ENCODE data around the gene ASPM.
"Not testable (repeated sequence)": the region's sequence is repeated elsewhere in the genome, so short reads cannot be mapped to it uniquely, and the experiment has no call there.

The ASPM gene

DNA sequence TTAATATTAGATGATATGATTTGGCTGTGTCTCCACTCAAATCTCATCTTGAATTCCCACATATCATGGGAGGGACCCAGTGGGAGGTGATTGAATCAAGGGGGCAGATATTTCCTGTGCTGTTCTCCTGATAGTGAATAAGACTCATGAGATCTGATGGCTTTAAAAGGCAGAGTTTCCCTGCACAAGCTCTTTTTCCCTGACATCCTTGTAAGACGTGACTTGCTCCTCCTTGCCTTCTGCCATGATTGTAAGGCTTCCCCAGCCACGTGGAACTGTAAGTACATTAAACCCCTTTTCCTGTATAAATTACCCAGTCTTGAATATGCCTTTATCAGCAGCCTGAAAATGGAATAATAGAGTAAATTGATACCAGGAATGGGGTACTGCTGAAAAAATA is 66.1 kb downstream of the ASPM start:
- DNase-seq, result no peak

DNA sequence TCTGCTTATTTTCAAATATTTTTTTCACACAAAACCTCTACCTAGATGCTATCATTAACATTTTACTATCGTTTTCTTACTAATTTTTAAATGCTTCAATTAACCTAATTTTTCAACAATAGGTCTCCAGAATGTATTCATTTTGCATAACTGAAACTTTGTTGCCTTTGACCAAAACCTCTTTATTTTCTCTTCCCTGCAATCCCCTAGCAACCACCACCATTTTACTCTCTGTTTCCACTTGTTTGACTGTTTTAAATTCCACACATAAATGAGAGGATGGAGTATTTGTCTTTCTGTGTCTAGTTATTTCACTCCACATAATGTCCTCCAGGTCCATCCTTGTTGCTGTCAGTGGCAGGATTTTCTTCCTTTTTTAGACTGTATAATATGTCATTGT is 69.9 kb downstream of the ASPM start:
- DNase-seq, result no peak

DNA sequence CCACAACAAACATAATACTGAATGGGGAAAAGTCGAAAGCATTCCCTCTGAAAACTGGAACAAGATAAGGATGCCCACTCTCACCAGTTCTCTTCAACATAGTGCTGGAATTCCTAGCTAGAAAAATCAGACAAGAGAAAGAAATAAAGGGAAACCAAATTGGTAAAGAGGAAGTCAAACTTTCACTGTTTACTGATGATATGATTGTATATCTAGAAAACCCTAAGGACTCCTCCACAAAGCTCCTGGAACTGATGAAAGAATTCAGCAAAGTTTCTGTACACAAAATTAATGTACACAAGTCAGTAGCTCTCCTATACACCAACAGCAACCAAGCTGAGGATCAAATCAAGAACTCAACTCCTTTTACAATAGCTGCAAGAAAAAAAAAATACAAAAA is 72.5 kb downstream of the ASPM start:
- no peak for DNase-seq

DNA sequence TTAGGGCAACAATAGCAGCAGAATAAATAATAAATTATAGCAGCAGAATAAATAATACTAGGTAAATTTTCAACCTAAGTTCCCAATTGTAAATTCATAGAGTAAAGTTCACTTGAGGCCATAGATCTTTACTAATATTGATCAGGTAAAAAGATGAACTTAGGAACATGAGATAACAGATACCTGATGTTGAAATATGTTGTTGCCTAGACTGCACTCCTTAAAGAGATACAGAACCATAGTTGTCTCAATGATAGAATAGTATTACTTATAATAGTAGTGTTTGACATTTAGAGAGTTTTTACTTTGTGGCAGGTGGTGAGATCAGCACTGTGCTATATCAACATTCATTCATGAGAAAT is 79.0 kb downstream of the ASPM start:
- DNase-seq, result no peak

DNA sequence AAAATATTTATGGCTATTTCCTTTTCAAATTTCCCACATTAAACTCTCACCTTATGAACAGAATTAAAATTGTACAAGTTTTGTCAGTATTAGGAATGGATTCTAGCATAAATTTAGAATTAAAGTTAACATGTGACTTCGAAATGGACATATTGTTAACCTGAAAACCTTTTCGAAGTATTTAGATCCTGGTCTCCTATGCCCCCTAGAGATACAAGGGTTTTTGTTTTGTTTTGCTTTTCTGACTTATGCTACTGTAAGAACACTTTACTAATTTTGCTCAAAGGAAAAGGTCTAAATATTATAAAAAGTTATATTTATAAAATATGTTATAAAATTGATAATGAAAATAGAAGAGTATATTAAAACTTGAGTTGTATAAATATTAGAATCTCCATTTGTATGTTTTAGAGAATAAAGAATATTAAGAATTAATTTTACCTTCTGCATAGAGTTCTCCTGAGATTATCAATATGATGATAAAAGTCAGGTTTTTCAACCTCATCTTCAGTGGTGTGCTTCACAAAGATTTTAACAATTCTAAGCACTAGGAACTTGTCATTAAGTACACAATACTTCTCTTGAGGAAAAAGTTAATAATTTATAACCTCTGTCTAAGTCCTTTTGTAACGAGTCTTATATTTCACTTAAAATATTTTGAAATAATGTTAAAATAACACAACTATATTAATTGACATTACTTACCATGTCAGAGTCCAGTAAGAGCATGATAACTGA is 79.6 kb downstream of the ASPM start, which contains the start of gene F13B:
Gene F13B, minus strand, starts transcription at position 542 of the 738 bp plus-strand sequence. Its CDS starts 37 bp downstream, at position 505.
- no peak for DNase-seq

DNA sequence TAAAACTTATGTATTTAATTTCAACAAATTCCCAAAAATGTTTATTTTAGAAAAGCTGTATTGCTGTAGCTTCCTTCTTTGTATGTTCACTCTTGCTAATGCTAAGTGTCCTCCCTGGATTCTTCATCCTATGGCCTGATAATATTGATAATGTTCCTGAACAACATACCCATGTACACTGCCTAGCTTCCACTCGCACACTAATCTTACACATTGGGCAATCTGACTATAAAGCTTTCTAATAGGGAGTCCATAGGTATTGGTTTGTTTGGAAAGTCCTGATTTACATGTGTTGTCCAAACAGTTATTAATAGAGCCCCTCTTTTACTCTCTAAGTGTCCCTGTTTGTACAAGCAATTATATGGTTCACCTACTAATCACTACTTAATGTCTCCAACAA is 80.2 kb downstream of the ASPM start:
- DNase-seq, result no peak

DNA sequence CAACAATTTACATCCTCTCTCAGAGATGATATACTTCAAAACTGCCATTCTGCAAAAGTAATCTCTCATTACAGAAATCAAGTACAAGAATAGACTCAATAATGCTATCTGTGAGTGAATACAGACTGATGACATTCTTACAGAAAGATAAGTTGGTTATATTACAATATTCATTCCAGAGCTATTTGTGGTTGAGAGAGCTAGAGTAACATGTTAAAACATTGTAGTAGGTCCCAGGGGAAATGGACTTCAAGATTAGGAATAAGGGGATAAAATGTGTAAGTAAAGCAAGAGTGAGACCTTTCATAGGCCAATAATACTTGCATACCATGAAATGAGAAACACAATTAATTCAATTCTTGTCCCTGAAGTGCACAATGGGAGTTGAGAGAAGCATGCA is 80.9 kb downstream of the ASPM start:
- no peak for DNase-seq

DNA sequence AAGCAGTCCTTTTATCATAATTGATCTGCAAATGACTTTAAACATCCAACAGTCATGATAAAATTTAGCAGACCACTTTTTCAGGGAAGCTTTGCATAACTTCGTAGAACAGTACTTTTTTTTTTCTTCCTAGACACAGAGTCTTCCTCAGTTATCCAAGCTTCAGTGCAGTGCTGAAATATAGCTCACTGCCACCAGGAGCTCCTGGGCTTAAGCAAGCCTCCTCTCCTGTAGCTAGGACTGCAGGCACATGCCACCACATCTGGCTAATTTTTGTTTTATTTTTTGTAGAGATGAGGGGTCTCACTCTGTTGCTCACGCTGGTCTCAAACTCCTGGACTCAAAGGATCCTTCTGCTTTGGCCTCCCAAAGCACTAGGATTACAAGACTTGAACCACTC is 83.3 kb downstream of the ASPM start:
- DNase-seq, result no peak

DNA sequence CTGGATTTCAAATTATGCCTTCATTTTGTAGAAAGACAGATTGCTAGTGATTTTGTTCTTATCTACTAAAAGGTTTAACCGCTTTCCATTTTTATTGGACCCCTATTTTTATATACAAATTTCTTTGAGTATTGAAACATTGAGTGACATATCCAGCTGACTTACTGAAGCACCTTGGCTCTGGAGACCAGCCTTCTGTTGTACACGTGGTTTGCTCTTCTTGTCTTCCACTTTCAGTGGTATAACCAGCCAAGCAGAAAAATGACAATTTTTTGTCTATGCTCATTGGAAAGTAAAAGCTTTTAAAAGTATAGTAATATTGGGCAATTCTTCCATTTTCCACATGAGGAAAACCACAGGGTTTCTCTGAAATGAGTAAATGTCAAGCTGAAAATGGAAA is 83.8 kb downstream of the ASPM start:
- DNase-seq, result no peak

DNA sequence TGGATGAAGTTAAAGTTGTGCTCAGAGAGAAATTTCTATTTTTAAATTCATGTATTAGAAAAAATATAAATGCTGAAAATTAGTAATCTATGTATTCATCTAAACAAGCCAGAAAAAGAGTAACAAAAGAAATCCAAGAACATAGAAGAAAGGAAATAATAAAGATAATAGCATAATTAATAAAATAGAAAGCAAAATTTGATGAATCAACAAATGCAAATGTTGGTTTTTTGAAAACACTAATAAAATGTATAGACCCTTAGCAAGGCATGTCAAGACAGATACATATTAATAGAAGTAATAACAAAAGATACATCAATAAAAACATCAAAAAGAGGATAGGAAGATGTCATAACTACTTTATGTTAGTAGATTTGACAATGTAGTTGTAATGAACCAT is 97.4 kb downstream of the ASPM start:
- DNase-seq, result no peak

DNA sequence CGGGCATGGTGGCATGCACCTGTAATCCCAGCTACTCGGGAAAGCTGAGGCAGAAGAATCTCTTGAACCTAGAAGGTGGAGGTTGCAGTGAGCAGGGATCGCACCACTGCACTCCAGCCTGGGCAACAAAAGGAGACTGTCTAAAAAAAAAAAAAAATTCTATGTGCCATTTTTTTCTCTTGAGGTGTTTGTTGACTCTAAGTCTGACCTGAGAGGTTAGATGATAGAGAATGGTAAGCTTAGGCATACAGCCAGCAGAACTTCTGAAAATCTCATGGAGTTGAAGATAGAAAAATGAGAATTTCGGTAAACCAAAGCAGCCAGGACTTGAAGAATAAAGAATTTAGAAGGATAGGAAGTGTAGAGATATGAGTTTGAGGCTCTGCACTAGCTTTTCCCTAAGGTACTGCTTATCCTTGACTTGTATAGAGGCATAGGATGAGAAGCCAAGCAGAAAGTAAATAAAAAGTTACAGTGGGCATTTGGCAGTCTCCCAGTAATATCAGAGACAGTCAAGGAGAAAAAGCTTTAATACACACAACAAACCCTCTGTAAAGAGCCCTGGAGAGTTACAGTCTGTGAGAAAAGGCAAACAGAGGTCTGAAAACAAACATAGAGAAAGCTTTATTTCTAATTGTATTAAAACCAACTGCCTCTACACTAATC is 103.7 kb downstream of the ASPM start:
- peak; percentile 89 for DNase-seq

DNA sequence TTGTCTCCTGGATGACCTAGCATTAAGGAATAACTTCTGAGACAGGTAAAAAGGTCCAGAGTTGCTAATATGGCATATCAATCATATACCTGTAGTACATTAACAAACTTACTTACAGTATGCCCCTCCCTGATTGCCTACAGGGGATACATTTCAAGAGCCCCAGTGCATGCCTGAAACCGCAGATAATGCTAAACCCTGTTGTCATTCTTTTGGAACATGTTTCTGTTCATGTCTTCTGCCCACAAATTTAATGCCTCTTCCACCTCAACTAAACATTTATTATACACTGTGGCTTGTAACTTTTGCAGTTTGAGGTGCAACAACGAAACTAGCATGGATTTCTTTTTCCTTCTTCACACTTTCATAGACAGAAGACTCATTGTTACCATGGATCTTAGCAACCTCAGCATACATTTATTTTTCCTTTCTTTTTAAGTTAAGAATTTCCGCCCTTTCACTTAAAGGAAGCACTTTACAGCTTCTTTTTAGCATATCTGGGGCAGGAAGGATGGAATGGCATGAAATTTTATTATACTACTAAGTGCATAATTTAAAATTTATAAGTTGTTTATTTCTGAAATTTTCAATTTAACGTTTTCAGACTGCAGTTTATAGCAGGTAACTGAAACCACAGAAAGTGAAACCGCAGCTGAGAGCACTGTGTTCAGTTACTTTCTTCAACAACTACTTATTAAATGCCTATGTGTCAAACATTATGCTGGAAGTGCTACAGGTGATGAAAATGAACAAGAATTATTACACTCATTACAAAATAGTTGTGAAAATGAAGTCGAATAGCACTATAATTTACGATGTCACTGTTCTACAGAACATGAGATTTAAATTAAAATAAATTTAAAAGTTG is 104.7 kb downstream of the ASPM start:
- no peak for DNase-seq

DNA sequence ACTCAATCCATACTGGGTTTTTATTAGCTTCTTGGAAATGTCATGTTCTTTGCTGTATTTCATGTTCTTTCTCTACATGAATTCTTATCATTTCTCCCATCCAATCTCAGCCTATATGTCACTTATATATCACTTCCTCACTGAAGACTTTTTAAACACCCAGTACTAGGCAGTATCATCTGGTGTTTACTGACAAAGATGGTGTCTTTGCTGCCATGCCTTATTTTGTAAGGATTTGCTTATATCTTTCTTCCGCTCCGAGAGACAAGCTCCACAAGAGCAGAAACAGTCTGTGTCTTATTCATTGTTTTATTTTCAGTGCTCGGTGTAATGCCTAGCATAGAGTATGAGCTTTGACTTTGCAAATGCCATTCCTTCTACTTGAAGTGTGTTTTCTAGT is 109.6 kb downstream of the ASPM start:
- DNase-seq, result no peak

DNA sequence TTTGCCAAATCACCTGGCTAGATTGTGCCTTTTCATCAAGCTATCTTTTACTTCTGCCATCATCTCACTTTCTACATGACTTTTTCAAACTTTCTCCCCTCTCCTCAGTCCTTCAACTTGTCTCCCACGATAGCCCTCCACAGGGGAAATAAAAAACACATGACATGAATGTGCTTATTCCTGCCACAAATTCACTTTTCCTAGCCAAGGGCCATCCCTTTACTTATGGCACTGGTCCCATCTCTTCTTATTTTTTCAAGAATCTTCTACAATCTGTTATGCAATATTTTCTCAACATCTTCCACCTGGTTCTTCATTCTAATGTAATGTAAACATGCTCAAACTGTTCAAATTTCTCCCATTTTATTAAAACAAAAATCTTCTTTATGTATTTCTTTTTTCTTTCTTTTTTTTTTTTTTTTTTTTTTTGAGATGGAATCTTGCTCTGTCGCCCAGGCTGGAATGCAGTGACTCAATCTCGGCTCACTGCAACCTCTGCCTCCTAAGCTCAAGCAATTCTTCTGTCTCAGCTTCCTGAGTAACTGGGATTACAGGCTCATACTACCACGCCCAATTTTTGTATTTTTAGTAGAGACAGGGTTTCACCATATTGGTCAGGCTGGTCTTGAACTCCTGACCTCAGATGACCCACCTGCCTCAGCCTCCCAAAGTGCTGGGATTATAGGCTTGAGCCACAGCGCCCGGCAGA is 111.7 kb downstream of the ASPM start:
- not testable (repeated sequence) for DNase-seq

Measured in NCI-H510A treated with DMSO at 0.1 percent for 48 hours (cell line).